Activated T-cell treated with anti-CD3 and anti-CD28 coated beads, Interleukin-2, amount 50 U/mL, for 1 hour (primary cell): ENCODE data around the gene TBCD.

Experiments used
- DNase-seq: peaks from one replicate; pipeline ENCODE4 v3.0.0-alpha.2; 2020

TBCD gene

DNA sequence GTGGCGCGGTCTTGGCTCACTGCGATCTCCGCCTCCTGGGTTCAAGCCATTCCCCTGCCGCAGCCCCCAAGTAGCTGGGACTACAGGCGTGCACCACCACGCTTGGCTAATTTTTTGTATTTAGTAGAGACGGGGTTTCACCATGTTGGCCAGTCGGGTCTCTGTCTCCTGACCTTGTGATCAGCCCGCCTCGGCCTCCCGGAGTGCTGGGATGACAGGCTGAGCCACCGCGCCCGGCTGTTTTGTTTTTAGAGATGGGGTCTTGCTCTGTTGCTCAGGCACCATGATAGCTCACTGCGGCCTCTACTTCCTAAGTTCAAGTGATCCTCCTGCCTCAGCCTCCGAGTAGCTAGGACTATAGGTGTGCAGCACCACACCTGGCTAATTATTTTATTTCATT, 60.7 kb downstream of the TBCD start:
- DNase-seq: no peak

DNA sequence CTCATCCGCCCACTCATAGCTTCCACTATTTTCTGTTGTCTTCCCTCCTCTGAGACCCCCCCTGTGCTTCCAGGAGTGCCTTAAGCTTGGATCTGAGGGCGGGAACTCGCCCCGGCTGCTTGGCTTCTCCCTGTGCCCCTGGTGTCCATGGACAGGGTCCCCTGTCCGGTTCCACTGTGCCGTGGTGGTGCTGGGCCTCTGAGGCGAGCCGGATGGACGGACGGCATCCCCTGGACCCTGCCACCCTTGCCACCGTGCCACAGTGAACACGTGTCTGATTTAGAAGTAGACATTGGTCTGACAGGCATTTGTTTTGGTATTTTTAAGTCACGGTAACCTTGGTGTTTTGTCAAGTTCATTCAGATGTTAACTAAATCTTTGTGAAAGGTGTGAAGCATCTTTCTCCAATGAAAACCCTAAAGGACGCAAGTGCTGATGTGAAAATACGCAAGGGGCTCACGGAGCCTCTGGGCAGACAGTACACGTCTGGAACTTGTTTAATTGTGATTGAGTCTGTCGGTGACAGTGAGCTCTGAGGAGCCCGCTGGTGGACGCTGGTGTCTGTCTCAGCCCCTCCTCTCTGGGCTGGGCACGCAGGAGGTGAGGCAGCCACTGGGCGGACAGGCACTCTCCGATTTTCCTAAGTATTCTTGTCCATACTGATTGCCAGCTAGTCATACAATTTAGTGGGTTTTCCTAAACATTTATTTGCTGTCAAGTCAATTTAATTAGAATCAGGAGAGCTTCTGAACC, 61.6 kb downstream of the TBCD start:
- no peak for DNase-seq

DNA sequence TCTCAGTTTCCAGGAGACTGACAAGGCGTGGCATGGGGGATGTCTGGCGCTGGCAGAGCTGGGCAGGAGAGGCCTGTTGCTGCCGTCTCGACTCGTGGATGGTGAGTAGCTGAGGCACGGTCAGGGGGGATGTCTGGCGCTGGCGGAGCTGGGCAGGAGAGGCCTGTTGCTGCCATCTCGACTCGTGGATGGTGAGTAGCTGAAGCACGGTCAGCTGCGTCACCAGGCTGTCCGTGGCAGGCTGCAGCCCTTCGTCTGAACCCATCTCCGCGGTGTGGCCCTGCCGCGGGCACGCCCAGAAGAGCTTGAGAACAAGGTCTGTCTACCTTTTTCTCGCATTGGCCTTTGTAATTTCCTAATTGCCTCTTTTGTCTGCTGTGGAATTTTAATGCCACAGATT, 63.0 kb downstream of the TBCD start:
- DNase-seq: no peak

DNA sequence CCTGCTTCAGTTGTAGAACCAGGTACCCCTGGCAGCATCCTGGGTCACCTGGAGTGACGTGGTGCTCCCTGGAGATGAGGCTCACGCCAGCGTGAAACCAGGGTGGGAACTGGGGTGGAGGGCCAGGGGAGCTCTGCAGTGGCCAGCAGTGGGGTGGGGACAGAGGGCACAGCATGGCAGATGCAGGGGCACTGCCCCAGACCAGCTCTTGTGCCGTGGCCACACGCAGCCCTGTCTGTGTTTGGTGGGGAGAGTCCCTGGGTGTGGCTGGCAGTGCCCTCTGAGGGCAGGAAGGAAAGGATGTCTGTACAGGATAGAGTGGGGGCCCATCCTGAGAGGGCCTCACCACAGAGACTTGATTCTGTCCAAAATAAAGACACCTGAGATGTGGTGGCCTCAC, 63.5 kb downstream of the TBCD start:
- no peak for DNase-seq

DNA sequence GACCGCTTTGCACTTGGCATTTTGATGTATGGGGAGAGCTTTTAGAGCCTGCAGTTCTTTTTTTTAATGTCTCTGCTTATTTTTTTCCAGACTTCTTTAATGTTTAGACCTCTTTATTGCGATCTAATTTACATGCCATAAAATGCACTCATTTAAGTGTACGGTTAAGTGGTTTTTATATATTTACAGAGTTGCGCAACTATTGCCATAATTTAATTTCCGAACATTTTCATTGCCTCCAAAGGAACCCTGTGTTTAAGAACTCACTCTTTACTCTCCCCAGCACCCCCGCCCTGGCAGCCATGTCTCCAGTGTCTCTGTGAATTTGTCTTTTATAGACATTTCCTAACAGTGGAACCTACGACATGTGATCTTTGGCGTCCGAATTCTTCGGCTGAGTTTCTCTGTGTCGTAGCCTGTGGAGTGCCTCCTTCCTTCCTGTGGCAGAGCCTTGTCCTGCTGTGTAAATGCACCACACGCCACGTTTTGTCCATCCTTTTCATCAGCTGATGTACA, 64.0 kb downstream of the TBCD start:
- DNase-seq: no peak

DNA sequence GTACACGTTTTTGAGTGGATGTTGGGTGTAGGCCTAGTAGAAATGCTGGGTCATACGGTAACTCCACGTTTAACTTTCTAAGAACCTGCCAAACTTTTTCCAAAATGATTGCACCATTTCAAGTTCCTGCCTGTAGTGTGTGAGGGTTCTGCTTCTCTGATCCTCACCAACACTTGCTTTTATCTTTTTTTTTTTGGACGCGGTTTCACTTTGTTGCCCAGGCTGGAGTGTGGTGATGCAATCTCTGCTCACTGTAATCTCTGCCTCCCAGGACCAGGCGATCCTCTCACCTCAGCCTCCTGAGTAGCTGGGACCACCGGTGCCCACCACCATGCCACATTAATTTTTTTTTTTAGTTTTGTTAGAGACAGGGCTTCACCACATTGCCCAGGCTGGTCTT, 64.5 kb downstream of the TBCD start:
- DNase-seq: no peak

DNA sequence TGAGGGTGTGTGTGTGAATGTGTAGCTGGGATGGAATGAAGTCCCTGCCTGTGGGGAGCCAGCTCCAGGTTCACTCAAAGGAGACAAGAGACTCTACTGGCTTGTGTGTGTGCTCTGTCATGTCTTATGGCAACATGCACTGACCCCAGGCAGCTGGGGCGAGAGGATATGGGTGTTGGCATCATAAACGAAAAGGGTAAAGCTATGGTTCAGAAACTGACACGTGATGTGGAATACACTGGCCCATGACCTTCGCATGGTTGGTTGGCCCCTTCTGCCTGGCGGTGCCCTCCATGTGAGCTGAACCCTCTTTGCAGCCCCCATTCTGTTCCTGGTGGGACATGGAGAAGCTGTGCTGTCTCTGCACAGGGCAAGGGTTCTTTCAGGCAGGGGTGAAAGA, 66.1 kb downstream of the TBCD start:
- no peak for DNase-seq

DNA sequence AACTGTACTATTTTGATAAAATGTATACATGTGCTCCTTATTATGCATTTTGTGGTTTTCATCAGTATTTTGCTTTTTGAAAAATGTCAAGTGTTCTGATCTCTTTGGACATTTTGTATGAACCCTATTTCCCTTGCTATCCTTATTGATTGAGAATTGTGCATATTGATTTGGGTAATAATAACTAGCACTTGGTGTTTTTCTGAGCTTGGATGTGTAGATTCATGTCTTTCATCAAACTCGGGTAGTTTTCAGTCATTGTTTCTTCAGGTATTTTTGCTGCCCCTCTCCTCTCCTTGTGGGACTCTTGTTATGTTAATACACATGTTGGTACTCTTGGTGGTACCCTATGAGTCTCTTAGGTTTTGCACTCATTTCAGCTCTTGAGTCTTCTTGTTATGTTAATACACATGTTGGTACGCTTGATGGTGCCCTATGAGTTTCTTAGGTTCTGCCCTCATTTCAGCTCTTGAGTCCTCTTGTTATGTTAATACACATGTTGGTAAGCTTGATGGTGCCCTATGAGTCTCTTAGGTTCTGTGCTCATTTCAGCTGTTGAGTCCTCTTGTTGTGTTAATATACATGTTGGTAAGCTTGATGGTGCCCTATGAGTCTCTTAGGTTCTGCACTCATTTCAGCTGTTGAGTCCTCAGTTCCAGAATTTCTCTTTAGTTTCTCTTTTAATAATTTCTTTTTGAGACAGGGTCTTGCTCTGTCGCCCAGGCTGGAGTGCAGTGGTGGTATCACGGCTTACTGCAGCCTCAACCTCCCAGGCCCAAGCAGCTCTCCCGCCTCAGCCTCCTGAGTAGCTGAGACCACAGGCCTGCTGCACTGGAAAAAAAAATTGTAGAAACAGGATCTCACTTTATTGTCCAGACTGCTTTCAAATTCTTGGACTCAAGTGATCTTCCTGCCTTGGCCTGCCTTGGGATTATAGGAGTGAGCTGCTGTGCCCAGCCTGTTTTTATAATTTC, 68.7 kb downstream of the TBCD start:
- no peak for DNase-seq

DNA sequence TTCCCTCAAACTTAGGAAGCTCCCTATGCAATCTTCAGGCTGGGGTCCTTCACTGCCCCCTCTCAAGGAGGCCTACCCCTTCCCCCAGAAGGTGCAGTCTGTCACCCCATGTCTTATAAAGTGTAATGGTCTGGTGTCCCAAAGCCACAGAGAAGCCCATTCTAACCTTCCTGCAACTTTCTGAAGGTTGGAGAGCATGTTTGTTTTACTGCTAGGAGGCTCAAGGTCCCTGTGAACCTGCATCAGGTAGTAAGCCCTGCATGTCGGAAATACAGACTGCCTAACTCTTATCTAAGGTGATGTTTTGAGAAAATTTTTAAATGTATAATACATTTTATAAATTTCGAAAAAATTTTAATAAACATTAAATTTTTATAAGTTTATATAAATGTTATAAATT, 69.7 kb downstream of the TBCD start:
- DNase-seq: no peak

DNA sequence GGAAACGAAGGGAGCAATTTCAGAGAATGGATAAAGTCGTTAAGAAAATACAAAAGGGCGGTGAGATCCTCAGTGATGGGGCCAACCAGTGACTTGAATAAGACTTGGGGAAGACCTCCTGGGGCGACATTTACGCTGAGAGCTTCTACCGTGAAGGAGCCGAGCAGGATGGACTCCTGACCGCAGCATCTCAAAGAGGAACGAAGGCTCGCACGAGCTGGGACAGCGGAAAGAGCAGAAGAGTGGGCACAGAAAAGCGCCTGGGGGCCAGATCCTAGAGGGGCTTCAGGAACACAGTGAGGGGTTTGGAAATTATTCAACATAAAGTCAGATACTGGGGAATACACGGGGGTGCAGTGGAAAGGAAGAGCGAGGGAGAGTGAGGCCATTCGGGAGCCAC, 70.4 kb downstream of the TBCD start:
- no peak for DNase-seq

DNA sequence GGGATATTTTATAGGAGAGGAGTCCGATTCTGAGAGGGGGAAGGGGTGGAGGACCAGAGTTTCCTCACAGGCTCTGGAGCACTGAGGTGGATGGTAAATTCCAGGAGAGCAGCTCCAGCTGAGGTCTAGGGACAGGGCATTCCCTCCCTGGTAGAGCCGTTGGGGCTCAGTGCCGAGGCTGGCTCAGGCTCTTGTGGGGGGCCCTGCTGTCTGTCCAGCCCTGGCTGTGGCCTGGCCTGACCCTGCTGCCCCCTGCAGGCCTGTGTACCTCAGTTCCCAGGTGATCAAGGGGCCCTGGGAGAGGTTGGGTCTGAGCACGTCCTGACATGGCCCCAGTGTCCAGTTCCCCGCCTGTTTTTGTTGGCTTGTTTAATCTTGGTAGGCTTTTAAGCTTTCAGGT, 71.1 kb downstream of the TBCD start:
- no peak for DNase-seq

DNA sequence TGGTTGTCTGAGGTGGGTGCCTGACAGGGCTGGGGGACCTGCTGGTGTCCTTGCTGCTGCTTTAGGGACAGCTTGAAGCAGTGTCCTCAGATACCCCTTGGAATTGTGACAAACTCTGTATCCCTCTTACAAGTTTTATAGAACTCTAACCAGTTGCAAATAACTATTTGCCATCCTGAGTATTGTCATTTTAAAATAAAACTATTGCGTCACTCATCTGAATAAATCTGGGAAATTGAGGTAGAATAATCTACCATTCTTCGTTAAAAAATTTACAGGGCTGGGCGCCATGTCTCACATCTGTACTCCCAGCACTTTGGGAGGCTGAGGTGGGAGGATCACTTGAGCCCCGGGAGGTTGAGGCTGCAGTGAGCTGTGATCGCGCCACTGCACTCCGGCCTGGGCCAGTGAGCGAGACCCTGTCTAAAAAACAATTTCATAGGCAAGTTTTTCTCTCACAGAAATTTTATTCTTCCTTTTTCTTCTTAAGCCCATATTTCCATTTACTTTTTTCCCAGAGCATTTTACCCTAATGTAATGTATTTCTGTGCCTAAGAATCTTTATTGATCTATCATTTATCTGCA, 73.8 kb downstream of the TBCD start:
- no peak for DNase-seq

DNA sequence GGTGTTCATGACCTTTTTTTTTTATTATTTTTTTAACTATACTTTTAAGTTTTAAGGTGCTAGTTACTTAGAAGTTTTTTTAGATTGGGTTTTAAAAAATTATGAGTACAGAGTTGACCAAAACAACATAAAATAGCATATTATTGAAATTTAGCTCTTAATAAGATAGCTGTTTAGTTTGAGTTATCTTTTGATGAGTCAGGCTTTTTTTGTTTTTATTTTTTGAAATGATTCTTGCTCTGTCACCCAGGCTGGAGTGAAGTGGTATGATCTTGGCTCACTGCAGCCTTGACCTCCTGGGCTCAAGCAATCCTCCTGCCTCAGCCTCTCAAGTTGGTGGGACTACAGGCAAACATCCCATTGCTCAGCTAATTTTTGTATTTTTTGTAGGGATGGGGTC, 74.3 kb downstream of the TBCD start:
- no peak for DNase-seq

DNA sequence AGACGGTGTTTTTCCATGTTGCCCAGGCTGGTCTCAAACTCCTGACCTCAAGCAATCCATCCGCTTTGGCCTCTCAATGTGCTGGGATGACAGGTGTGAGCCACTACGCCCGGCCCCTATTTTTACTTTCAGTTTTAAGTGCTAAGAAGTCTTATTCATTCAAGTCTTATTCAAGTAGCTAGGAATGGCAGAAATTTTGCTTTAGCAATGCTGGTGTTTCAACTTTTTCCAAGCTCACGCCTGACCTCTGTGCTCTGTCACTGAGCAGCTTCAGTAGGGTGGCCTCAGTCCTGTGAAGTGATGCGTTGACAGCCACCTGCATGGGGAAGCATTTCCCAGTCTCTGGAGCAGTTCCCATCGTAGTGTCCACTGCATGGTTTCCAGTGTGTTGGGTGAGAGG, 75.1 kb downstream of the TBCD start:
- no peak for DNase-seq

DNA sequence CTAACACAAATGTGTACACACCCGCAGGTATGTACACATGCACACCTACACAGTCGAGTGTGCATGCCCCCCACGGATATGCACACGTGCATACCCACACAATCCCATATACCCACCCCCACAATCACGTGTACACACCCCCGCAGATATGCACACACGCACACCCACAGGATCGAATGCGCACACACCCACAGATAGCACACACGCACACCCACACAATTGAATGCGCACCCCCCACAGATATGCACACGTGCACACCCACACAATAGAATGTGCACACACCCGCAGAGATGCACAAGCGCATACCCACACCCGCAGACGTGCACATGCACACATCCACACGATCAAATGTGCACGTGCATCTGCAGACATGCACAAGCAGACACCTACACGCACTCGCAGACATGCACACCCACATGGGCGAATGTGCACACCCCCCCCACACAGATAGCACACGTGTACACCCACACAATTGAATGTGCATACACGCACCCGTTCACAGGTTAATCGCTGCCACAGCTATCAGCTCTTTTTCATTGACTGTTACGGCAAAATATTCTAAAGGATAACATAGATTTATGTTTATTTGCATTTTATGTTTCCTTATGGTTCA, 77.1 kb downstream of the TBCD start:
- DNase-seq: no peak

DNA sequence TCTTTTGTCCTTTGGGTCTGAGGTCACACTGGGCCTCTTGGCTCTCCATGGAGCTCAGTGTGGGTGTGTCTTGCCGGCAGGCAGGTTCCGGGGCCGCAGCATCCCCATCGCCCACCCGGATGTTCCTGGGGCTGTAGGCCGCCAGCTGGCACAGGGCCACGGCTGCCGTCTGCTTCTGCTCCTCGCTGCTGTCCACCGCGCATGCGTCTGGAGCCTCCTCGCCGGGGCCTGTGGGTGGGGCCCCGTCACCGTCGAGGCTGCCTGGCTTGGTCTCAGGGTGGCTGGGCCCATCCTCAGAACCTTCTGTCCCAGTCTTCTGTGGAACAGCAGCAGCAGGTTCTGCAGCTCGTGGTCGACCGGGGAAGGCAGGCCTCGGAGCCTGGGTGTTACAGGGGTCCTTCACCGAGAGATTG, 78.4 kb downstream of the TBCD start:
- DNase-seq: no peak

DNA sequence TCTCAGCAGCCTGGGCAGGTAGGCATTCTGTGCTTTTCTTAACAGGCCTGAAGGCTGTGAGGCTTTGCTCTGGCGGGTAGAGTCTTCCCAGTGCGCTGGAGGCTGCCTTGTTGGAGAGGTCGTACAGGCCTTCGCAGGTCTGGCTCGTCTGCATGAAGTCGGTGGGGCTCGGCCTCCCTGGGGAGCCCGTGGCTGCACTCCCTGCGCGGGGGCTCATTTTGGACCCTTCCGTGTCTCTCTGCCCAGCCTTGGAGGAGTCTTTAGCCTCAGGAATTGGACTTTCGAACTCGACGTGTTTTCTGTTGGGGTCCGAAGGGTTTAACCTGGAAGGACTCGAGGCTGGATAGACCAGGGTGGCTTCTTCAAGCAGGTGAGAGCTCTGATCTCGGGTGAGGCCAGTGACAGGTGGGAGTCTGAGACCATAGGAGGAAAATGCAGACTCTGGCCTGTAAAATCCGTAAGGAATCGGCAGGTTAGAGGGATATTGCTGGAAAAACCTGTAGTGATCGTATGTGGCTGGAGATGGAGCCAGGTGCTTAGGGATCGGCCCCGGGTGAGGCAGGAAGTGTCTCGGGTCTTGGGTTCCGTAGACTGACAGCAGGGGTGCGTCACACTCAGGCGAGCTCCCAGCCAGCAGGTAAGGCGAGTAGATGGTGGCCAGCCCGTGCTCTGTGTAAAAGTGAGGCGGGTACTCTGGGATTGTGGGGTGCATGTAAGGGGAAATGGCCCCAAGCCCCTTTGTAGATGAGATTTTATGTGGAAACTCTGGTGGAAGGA, 79.4 kb downstream of the TBCD start:
- no peak for DNase-seq

DNA sequence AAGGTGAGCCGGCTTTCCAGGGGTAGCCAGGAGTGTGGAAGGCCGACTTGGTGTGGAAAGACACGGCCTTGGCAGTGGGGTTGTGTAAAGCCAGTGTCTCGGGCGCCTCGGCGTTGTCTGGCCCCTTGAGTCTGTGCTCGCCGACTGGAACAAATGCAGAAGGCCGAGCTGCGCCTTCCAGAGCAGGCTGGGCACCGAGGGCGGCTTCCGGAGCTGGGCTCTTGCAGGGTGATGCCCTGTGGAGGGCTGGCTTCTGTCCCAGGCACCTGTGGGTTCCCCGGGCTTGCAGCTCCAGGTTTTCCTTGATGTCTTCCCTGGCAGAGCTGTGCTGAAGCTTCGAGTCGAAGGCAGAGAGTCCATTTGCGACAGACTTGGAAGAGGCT, 79.9 kb downstream of the TBCD start:
- no peak for DNase-seq

DNA sequence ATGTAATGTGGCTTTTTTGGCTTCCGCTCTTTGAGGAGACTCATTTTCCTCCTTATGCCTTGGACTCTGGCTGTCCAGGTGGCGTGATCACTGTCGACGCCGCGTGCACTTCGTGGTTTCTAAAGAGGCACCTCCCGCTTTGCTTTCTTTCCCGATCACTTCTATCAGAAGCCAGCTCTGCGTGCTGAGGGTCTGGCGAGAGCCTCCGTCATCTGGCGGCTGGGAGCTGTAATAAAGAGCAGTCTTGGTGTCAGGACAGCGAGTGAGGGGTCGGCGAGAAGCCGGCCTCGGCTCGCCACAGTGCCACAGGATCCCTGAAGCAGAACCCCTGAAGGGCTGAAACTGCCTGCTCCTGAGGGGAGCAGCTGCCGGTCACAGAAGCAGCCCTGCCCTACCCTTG, 80.5 kb downstream of the TBCD start:
- no peak for DNase-seq

DNA sequence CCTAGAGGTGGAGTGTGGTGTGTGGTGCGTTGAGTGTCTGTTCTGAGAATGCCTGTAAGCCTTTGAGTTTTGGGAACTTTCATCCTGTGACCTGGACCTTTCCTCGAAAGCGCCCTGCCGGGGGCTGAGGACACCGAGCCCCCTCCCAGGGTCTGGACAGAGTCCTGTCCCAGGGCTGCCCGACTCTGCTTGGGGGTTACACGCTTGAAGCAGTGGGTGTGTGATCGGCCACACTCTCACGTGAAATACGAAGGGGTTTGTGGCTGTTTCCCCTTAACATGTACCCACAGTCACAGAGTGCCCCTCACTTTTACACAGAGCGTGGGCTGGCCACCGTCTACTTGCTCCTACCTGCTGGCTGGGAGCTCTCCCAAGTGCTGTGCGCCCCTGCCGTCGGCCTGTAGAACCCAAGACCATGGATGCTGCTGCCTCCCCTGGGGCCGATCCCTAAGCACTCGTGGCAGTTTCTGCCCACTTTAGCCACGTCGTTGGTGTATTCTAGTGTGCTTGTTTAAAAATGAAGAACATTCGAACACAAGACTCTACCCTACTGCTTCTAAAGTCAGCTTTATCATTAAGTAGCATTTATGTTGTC, 81.1 kb downstream of the TBCD start:
- no peak for DNase-seq

DNA sequence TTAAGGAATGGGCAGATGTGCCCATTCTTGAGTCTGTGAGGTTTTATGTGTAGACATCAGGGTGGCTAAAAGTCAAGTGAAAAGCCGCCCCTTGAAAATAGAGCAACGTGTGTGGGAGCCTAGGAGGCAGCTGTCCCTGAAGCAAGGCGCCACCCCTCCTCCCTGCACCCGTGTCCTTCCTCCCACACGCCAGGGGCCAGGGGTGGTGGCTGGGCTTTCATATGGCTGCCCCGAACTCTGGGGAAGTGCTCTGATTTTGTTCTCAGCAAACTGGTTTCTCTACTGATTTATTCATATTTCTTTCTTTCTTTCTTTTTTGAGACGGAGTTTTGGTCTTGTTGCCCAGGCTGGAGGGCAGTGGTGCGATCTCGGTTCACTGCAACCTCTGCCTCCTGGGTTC, 83.3 kb downstream of the TBCD start:
- DNase-seq: no peak
